Activated CD8-positive, alpha-beta memory T cell treated with anti-CD3 and anti-CD28 coated beads, Interleukin-2, amount 10 ng/mL, durations not matched to agents 7 days and 5 days (primary cell): Measurements from ENCODE around the gene TDP2. TPM values are rescaled to one million over a fixed set of nuclear protein-coding genes. Genes with fewer than 3 reads are reported as not detected.

Experiments
- total RNA-seq, 2 experiments: library from RNA; stranded (reverse); gene quantifications; one replicate each; pipeline ENCODE4 v1.2.3, GENCODE V29; 2021

The TDP2 gene
- total RNA-seq, 2 experiments from 2014 or later, result 40.5 to 45.7 TPM

Other genes starting within 250 kb of the TDP2 start
- gene GPLD1, start 177.3 kb downstream of the TDP2 start, total RNA-seq, result under 1 TPM; 0.42 to 0.58 TPM
- 1 to 10 TPM; 3.7 to 6.5 TPM for gene ALDH5A1, start 171.9 kb downstream of the TDP2 start, total RNA-seq
- gene KIAA0319, start 20.7 kb downstream of the TDP2 start, total RNA-seq, result under 1 TPM in 1 of 2 experiments, not detected in 1; 0.06 TPM
- 10 to 100 TPM; 21.8 to 25.6 TPM for gene ACOT13, start 178 bp upstream of the TDP2 start, total RNA-seq
- 100 to 1,000 TPM; 141 to 148 TPM for gene C6orf62, start 52.3 kb upstream of the TDP2 start, total RNA-seq
- gene GMNN, start 108.0 kb upstream of the TDP2 start, total RNA-seq, result 10 to 100 TPM; 90.0 to 93.6 TPM
- under 1 TPM; 0.28 to 0.41 TPM for gene ARMH2, start 132.0 kb upstream of the TDP2 start, total RNA-seq